Activated CD4-positive, alpha-beta T cell treated with anti-CD3 and anti-CD28 coated beads, Interleukin-2, amount 50 U/mL, for 16 hours (primary cell): ENCODE measurements around the gene ARPC2.

Source experiments
- DNase-seq: peaks from one replicate; pipeline ENCODE4 v3.0.0-alpha.2; 2020

ARPC2 gene

DNA sequence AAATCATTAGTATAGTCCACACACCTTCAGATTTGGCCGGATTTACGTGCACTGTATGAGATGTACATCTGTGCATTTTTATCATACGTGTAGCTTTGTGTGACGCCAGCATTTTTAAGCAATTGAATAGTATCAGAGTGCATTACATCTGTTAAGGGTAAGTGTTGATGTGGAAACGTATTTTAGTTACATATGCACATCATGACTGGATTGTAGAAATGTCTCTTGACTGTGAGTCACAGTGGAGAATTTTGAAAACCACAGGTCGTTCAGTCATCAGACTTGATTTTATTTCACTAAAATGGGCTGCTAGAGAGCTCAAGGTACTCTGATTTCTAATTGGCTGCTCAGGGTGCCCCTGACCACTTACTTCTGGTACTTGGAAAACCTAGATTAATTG, 38.5 kb downstream of the ARPC2 start:
- peak; percentile 20 for DNase-seq

DNA sequence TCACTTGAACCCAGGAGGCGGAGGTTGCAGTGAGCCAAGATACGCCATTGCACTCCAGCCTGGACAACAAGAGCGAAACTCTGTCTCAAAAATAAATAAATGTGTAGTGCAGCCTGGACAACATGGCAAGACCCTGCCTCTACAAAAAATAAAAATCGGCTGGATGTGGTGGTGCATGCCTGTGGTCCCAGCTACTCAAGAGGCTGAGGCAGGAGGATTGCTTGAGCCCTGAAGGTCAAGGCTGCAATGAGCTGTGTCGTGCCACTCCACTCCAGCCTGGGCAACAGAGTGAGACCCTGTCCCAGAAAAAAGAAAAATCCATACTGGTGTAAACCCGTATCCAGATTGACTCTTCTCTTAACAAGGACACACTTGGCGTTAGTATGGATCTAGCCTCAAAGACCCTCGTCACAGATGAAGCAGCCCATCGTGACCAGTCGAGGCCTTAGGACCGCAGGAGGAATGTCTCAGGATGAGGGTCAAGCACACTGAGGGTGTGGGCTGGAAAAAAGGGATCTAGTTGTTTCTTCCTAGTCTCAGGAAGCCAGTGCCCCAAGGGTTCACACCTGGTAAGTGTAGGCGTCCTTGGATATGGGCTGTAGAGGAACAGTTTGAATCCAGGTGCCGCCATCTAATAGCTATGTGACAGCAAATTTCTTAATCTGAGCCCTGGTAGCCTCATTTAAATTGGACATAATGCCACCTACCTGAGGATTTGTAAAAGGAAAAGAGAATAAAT, 39.8 kb downstream of the ARPC2 start:
- DNase-seq, result no peak

DNA sequence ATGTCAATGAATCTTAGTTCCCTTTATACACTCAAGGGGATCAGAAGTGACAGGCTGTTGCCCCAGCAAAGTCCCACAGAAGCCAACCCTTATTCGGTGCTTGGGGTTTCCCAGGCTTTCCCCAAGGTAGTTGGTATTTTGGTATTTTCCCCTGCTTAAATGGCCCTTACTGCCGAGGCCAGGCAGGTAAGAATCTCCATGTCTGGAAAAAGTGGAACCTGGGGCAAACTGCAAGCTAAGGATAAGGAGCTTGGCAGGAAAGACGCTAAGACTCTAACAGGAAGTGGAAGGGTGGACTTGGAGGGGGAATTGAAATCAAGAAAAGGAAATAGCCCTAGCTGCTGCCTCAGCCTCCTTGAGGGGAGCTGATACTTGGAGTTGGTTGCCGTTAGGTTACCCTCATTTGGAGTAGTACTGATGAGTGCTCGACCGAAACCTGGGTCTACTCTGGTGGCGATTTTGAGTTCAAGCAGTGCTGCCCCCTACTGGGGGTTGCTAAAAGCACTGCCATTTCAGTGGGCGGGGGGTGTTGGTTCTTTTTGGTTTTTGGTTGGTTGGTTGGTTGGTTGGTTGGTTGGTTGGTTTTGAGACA, 40.5 kb downstream of the ARPC2 start:
- peak; percentile 73 for DNase-seq

DNA sequence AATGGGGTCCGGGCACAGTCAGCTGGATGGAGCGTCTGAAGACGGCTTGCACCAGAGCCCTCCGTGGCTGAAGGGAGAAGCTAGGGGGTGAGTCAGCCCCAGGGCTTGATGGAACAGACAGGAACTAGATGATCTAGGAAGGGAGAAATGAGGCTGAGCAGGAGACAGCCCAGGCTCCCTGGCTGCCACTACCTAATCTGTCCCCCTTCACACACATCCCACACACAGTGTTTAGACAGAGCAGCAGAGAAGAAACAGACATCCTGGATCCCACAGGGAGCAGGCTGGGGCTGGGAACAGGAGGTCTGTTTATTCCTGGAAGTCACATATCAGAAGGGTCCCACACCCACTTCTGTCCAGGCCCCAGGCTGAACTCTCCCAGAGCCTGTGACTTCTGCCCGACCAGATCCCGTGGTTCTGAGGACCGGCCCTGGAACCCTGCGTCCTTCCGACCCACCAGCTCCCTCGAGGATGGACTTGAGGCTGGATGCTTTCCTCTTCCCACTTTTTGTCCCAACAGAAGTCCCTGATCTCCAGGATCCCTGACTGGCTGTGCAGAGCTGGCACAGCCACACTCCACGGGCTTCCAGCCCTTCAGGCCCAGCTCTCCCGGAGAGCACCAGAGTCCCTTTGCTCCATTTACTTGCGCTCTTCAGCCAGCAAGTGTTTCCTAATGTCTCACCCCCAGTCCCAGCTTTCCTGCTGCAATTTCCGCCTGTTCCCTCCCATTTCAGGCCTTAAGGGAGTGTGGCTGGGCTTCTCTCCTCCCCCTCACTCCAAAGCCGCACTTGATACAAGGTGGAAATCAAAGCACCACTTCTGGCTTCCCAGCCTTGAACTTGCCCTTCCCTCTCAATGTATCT, 42.3 kb downstream of the ARPC2 start:
- no peak for DNase-seq

DNA sequence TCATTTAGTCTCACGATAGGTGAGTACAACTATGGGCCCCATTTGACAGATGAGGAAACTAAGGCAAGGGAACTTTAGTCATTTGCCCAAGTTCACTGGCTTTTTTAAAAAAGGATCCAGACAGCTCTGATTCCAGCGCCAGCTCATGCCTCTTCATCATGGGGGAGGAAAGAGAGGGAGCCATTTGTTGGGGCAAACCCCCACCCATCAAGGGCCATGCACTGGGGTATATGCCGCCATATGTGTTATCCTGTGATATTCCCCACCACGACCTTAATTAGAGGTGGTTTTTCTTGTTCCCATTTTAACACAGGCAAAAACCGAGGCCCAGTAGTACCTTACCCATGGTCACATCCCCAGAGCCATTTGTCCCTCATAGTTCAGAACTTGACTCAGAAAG, 43.2 kb downstream of the ARPC2 start:
- DNase-seq, result no peak

DNA sequence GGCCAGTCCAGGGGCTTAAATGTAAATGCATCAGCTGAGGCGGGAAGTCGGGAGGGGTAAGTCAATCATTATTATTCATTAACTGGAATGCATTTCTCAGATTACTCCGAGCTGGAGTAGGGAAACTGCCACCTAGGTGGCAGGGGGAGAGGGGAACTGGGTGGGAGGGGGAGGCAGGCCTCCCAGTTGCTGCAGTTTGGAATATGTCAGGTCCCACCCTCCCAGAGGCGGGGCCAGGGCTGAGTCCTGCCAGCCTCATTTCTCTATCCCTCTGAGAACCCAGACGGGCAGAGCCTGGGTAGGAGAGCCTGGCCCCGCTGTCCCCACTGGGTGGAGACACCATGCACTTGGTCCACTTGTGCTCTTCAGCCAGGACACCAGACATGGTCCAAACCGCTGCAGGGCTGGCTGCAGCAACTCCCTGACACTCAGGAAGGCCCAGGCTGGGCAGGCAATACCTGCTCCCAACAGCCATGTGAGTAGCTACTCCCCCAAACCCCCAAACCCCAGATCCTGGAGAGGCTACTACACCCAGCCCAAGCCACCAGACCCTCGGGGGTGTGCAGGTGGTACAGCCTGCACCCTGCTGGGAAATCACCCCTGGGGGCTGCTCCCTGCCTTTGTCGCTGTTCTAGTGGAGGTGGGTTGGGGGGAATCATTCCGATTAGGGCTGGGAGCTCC, 43.9 kb downstream of the ARPC2 start, which contains the start of gene GPBAR1:
Gene GPBAR1 (plus strand): TSS at position 274 of the 681 bp plus-strand sequence. CDS start 1,710 bp downstream, outside the sequence.
- no peak for DNase-seq

DNA sequence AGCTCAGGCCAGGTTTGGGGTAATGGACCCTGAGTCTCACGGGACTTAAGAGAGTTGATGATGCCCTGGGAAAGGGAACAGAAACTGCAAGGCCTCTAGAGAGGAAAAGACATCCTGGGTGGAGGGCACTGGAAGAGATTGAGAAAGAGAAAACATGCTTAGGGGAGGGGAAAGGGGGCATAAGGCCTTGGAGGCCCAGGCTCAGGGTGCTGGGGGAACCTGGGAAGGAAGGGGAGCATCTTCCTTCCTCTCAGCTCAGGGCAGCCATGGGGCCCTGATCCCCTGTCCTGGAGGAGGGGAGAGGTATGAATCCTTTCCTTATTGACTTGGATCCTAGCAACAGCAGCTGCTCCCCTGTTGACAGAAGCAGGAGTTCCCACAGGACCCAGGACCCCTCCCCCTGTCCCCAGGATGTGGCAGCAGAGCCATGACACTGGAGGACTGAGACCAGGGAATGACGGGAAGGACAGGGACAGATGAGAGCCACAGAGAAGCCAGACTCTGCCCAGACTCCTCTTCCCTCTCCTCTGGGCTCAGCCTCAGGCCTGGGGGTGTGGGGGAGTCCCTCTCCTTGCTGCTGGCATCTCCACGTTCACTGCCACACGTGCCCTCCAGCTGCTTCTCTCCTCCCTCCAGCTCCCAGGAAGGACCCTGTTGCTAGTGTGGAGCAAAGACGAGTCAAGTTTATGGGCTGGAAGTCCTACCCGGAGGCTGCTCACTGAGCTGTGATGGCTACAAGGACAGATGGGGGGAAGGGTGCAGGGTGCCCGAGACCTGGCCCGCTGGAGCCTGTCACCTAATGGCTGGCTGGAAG, 44.6 kb downstream of the ARPC2 start:
- DNase-seq, result no peak

DNA sequence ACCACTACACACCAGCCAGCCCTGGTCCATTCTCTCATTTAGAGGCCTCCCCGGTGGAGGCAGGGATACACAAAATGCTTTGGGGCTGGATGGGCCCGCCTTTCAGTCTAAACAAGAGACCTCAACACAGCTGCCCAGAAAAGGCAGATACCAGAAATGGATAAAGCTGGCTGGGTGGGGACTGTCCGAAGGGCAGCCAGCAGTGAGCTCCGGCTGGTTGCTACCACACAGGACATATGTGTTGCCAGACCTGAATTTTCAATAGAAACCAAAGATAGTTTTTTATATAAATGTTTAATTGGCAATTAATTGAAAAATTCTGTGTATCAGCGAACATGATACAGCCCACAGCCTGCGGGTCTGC, 45.2 kb downstream of the ARPC2 start:
- no peak for DNase-seq

DNA sequence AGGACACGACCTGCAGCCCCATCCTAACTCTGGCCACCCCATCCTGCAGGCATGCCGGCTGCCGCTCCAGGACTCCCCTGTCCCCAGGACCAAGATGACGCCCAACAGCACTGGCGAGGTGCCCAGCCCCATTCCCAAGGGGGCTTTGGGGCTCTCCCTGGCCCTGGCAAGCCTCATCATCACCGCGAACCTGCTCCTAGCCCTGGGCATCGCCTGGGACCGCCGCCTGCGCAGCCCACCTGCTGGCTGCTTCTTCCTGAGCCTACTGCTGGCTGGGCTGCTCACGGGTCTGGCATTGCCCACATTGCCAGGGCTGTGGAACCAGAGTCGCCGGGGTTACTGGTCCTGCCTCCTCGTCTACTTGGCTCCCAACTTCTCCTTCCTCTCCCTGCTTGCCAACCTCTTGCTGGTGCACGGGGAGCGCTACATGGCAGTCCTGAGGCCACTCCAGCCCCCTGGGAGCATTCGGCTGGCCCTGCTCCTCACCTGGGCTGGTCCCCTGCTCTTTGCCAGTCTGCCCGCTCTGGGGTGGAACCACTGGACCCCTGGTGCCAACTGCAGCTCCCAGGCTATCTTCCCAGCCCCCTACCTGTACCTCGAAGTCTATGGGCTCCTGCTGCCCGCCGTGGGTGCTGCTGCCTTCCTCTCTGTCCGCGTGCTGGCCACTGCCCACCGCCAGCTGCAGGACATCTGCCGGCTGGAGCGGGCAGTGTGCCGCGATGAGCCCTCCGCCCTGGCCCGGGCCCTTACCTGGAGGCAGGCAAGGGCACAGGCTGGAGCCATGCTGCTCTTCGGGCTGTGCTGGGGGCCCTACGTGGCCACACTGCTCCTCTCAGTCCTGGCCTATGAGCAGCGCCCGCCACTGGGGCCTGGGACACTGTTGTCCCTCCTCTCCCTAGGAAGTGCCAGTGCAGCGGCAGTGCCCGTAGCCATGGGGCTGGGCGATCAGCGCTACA, 45.9 kb downstream of the ARPC2 start:
- DNase-seq, result no peak

DNA sequence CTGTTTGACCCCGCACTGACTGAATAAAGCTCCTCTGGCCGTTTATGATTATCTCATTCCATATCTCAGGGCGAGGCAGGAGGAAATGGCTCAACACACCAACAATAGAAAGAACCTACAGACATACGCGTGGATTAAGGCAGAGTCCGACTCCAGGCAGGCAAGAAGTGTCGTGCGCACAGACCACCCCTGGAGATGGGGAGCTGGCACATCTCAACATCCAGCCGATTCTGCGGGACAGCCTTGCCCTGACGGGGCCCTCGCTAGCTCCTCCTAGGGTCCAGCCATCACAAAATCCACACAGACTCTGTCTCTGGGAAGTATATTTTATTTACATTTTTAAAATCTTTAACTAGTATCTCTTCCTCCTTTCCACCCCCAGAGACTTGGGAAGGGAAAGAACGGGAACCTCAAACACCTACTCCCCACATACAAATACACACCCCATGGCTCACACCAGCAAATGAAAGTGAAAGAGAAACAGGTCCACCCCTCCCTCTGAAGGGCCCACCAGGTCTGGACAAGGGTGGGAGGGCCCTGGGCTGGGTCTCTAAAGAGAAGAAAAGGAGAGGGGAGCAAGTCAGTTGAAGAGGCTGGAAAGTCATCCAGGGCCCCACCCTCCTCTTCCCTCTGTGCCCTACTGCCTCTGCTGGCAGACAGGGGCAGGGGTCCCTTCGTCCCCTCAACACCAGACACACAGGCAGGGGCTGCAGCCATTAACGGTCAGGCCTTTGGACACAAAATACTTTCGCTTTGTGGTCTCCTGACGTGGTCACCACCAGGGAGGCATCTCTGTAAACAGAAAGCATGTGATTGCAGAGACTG, 47.0 kb downstream of the ARPC2 start:
- no peak for DNase-seq

DNA sequence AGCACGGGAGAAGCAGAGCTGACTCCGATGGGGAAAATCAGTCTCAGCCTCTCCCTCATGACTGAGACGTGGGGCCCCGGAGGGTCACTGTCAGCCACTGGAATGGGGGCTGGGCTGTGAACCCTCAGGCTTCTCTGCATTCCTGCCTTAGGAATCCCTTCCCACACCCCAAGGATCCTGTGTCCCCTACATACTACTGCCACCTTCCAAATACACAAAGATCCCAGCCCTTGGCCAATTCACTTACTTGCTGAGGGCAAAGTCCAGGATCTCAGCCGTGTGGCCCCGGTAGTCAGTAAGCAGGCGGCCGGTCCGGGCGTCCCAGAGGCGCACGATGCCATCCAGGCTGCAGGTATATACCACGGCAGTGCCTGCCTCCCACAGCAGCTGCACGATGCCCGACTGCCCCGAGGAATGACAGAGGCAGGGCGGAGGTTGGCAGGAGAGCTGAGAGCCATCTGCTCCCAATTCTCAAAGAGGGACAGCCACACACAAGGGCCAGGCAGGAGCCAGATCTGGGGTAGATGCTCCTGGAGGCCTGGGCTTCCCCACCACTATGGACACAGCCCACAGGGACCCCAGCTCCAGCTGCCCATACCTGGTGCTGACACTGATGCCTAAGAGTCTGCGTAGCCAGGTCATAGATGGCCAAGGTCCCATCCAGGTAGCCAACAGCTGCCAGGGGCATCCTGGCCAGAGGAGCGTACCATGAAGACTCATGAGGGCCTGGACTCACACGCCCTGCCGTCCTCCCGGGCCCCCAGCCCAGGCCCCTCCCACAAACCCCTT, 48.0 kb downstream of the ARPC2 start:
- no peak for DNase-seq

DNA sequence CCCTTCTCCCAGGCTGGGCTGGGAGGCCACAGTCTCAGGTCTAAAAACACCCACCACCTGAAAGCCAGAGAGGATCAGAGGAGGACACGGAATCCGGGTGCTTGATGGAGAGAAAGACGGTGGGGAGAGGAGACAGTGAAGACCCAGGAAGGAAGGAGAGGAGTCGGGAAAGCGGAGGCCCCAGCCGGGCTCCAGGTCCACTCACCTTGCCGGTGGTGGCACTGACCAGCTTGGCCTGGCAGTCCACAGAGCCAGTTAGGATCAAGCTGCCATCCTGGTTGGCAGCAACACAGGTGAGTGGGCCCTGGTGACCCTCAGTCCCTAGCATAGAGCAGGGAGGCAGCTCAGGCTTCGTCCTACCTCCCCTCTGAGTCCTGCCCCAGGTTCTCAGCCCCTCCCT, 48.6 kb downstream of the ARPC2 start:
- no peak for DNase-seq

DNA sequence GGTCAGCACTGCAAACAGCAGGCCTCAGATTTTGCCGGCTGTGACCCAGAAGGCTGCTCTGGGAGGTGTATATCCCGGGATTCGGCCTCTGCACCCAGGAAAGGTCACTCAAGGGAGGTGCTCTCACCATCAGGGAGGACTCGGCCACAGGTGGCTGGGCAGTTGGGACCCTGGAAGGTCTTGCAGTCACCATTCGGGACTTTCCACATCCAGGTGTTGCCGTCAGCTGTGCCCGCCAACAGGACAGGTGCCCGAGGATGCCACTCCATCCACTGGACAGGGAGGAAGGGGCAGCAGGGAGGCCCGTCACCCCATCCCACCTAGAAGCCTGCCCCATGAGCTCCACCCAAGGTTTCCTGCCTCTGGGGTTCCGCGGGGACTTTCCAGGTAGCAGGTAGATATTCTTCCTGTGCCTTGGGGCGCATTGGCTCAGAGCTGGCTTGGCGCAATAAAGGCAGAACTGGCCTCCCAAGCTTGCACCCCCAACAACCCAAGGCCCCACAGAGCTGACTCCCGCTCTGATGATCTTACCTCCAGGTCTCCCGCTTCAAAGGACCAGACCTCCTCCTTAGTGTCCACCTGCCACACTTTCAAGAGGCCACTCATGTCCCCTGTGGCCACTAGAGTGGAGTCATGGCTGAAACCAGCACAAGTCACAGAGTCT, 49.5 kb downstream of the ARPC2 start:
- no peak for DNase-seq

DNA sequence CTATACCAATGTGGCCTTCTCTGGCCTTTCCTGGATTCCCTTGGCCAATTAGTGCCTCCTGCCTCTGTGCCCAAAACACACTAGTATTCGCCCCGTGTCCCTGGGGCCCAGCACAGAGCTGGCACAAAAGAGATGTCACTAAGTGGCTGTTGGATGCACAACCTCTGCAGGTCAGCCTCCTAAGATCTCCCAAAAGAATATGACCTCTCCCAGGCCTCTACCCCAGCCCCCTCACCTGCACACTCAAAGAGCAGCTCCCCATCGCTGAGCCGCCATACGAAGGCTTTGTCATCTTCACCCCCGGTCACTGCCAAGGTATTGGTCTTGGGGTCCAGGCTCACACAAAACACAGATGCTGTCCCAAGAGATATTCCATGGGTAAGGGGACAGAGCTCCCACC, 50.3 kb downstream of the ARPC2 start:
- DNase-seq, result no peak

DNA sequence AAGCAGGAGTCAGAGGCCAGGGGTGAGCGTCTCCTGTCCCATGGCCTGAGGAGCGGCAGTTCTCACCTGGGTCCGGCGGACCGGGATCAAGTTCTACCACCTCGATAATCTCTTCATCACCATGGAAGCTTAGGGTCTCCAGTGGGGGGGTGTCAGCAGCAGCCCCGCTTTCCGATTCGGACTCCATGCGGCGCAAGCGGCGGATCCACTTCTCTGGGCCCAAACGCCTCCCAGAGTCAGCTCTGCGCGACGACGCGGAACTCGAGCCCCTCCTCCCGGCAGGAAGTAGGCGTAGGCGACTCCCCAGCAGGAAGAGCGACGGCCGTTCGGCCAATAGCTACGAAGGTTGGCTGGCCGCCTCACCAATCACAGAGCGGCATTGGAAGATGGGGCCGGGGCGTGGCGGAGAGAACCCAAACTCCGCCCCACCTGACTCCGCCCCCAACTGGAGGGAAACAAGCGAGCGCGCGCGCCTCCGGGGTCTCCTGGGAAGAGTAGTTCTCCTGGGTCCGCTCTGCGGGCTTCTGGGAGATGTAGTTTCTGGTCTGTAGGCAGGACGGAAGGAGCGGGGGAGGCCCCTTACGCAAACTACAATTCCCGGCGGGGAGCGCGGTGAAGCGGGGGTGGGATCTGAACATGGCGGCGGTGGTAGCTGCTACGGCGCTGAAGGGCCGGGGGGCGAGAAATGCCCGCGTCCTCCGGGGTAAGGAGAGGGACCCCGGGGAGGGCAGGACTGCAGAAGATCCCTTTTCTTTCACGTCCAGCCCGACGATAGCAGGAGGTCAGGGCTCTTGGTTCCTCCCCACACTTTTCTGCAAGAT, 53.1 kb downstream of the ARPC2 start, which contains the start of the genes AAMP and PNKD:
Gene AAMP (minus strand): TSS at position 238 of the 821 bp plus-strand sequence. CDS start 51 bp downstream, at position 187.
Gene PNKD (plus strand): TSS at position 620 of the 821 bp plus-strand sequence. CDS start 17 bp downstream, at position 637.
- DNase-seq, result peak; percentile 100

DNA sequence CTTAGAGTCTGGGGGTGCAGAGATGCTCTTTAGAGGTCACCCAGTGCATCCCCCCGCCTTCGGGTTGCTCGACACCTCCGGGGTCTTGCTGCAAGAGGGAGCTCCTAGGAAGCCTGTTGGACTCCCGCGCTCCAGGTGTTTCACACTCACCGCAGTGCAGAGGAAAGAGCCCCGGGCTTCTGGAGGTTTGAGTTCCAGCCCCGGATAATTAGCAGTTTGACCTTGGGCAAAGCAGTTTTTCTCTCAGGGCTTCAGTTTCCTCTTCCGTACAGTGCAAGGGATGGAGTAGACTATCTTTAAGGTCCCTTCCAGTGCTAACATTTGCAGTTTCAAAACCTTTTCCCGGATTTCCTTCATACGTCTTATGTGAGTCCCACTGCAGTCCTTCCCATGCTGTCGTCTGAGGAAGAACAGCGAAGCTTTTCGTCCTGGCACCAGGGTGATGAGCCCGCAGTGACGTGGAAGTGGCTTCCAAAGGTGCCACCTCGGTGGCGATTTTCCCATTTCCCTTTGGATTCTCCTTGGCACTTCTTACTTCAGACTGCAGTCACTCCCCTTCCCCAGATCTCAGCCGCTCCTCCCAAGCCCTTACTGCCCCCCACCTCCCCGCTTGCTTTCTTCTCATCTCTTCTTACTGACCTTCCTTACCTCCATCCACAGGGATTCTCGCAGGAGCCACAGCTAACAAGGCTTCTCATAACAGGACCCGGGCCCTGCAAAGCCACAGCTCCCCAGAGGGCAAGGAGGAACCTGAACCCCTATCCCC, 53.9 kb downstream of the ARPC2 start:
- DNase-seq, result no peak

DNA sequence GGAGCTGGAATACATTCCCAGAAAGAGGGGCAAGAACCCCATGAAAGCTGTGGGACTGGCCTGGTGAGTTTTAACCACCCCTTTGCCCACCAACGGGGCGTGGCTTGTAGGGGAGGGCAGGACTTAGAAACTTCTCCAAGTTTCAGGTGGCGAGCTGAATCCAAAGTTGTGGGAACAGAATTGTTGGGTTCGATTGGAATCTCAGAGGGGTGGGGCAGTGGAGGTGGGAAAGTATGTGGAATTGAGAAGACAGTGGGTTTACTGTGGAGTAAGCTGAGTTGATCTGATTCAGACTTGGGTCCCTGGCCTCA, 54.5 kb downstream of the ARPC2 start:
- no peak for DNase-seq
